Calu3 (cell line): ENCODE measurements around the gene DPT. TPM values are rescaled to one million over a fixed set of nuclear protein-coding genes. Genes with fewer than 3 reads are reported as not detected.

Source experiments
- BruUV-seq: library from RNA; stranded (reverse); fragments of 400-500 nt; replicated peaks from 2 replicates; lab custom pipeline; 2021; lab: Mats Ljungman, UMichigan
- CTCF ChIA-PET: fragments of 300-600 bp; sonication (Branson Sonifier 250); formaldehyde crosslinking; loops from one replicate; lab custom pipeline; 2022; ENCODE audit warnings: antibody characterized with exemption; lab: Charles Lee
- DNase-seq: peaks from one replicate; pipeline ENCODE4 v3.0.0; 2022
- H3K27ac Mint-ChIP-seq: one replicate; pipeline ENCODE4 v1.8.0; 2022; ENCODE audit warnings: mixed read lengths; ENCODE audit not compliant: unreplicated experiment
- H3K27me3 Mint-ChIP-seq: one replicate; pipeline ENCODE4 v1.8.0; 2022; ENCODE audit warnings: mixed read lengths; ENCODE audit not compliant: unreplicated experiment
- H3K36me3 Mint-ChIP-seq: one replicate; pipeline ENCODE4 v1.8.0; 2022; ENCODE audit warnings: mild to moderate bottlenecking, moderate library complexity, mixed read lengths; ENCODE audit not compliant: insufficient read depth, unreplicated experiment
- H3K4me1 Mint-ChIP-seq: one replicate; pipeline ENCODE4 v1.8.0; 2022; ENCODE audit warnings: mild to moderate bottlenecking, low read depth, mixed read lengths; ENCODE audit not compliant: unreplicated experiment
- H3K4me3 Mint-ChIP-seq: one replicate; pipeline ENCODE4 v1.8.0; 2022; ENCODE audit warnings: mild to moderate bottlenecking, low read depth, moderate library complexity, mixed read lengths; ENCODE audit not compliant: unreplicated experiment
- H3K9me3 Mint-ChIP-seq: one replicate; pipeline ENCODE4 v1.8.0; 2022; ENCODE audit warnings: low read depth, mixed read lengths; ENCODE audit not compliant: unreplicated experiment
- CTCF ChIP-seq: fragments of 200-600 bp; IDR thresholded peaks from one replicate; pipeline ENCODE4 v1.8.0; 2022; ENCODE audit warnings: antibody characterized with exemption; ENCODE audit not compliant: unreplicated experiment
- intact Hi-C: fragments of 100-400 bp; cut with micrococcal nuclease; formaldehyde crosslinking; loops from one replicate; pipeline ENCODE4 v1.10.0; 2022; ENCODE audit not compliant: unreplicated experiment
- total RNA-seq: library from RNA; stranded (reverse); gene quantifications from 2 replicates; pipeline ENCODE4 v1.2.3, GENCODE V29; 2022

The DPT gene
- total RNA-seq, 1 experiment from 2014 or later = not detected

- CTCF ChIA-PET = interaction anchor here (0.6 kb wide), 1 partner anchor 419 kb away, joined by 3 read pairs; no protein-coding TSS in a partner anchor
Measured at GRCh38 chr1:168725831-168726230, 3.2 kb downstream of the DPT start.

GRCh38 chr1:168725060-168725459 is 3.9 kb downstream of the DPT start:
- no TSS peak for BruUV-seq

More at GRCh38 chr1:168725831-168726230, 3.2 kb downstream of the DPT start:
- H3K9me3 Mint-ChIP-seq = peaks cover 8% of the 10 kb centered on the region
- TF ChIP-seq CTCF = no peak
- DNase-seq = no peak
- no TSS peak for BruUV-seq
- no peaks in the 10 kb centered on the region for H3K27me3 Mint-ChIP-seq
- H3K36me3 Mint-ChIP-seq = no peaks in the 10 kb centered on the region
- intact Hi-C loops = no loop called here
- no peak overlapping the region for H3K27ac Mint-ChIP-seq
- H3K4me1 Mint-ChIP-seq = no peaks in the 10 kb centered on the region
- H3K4me3 Mint-ChIP-seq = no peak overlapping the region

GRCh38 chr1:168723000-168723399 is 6.0 kb downstream of the DPT start:
- BruUV-seq = no TSS peak
- peaks cover 4% of the 10 kb centered on the region for H3K9me3 Mint-ChIP-seq
- CTCF ChIA-PET = no interaction called here
- H3K36me3 Mint-ChIP-seq = no peaks in the 10 kb centered on the region
- no peak for TF ChIP-seq CTCF
- DNase-seq = no peak
- intact Hi-C loops = no loop called here
- no peak overlapping the region for H3K27ac Mint-ChIP-seq
- no peak overlapping the region for H3K4me3 Mint-ChIP-seq
- no peaks in the 10 kb centered on the region for H3K27me3 Mint-ChIP-seq
- peaks cover 16% of the 10 kb centered on the region for H3K4me1 Mint-ChIP-seq

More at GRCh38 chr1:168725060-168725459, 3.9 kb downstream of the DPT start:
- intact Hi-C loops = no loop called here
- H3K9me3 Mint-ChIP-seq = peaks cover 8% of the 10 kb centered on the region
- H3K27me3 Mint-ChIP-seq = no peaks in the 10 kb centered on the region
- no peak overlapping the region for H3K27ac Mint-ChIP-seq
- no peak overlapping the region for H3K4me3 Mint-ChIP-seq
- no peak for TF ChIP-seq CTCF
- DNase-seq = no peak
- no peaks in the 10 kb centered on the region for H3K36me3 Mint-ChIP-seq
- CTCF ChIA-PET = interaction anchor here (0.6 to 0.7 kb wide), 2 partner anchors 70 to 420 kb away, joined by 3 read pairs; no protein-coding TSS in a partner anchor
- peaks cover 2% of the 10 kb centered on the region for H3K4me1 Mint-ChIP-seq

- Mint-ChIP-seq H3K9me3 (no peaks in the 10 kb centered on the region), H3K27me3 (no peaks in the 10 kb centered on the region), H3K4me3 (no peak overlapping the region), H3K27ac (no peak overlapping the region), H3K36me3 (no peaks in the 10 kb centered on the region), H3K4me1 (peaks cover 16% of the 10 kb centered on the region)
- CTCF ChIA-PET = no interaction called here
- no TSS peak for BruUV-seq
- DNase-seq = no peak
- intact Hi-C loops = no loop called here
- no peak for TF ChIP-seq CTCF
Measured at GRCh38 chr1:168720839-168721238, 8.2 kb downstream of the DPT start.
